Endothelial cell of umbilical vein (primary cell): ENCODE data around the gene ATXN7. TPM values are rescaled to one million over a fixed set of nuclear protein-coding genes. Genes with fewer than 3 reads are reported as not detected.

ENCODE experiments used
- BruUV-seq: library from RNA; stranded (reverse); fragments of 400-500 nt; replicated peaks from 2 replicates; lab custom pipeline; 2021; lab: Mats Ljungman, UMichigan
- CTCF ChIA-PET: fragments of 300-600, 350-600 bp; sonication (Branson Sonifier 250); formaldehyde crosslinking; loops from one replicate; lab custom pipeline; 2021; ENCODE audit warnings: antibody characterized with exemption, inconsistent platforms; lab: Charles Lee
- POLR2A ChIA-PET: fragments of 300-600, 350-600 bp; sonication (Branson Sonifier 250); formaldehyde crosslinking; loops from one replicate; lab custom pipeline; 2021; ENCODE audit warnings: antibody characterized with exemption, inconsistent platforms; lab: Charles Lee
- DNase-seq: peaks from one replicate; pipeline ENCODE4 v3.0.0-alpha.2; 2011; ENCODE audit warnings: low read depth, low spot score
- FAIRE-seq: peaks from 2 replicates; lab custom pipeline; 2011; peaks lifted over from hg19 to GRCh38; lab: Jason Lieb, UNC
- H2AFZ ChIP-seq: 2 replicates; pipeline ENCODE4 v1.6.0; 2012; ENCODE audit warnings: low read depth, low read length, control low read depth, inconsistent platforms
- H3K27ac ChIP-seq: 2 replicates; pipeline ENCODE4 v1.5.1; 2011; ENCODE audit warnings: low read depth, mild to moderate bottlenecking, control low read depth, low read length, moderate library complexity; ENCODE audit not compliant: insufficient read depth
- H3K27me3 ChIP-seq, 2 experiments: 2 replicates each; pipeline versions ENCODE4 v1.6.0 to v1.6.1; 2011; ENCODE audit warnings: low read length in 2 of 2, mixed read lengths in 1 of 2; ENCODE audit not compliant: control insufficient read depth in 2 of 2, insufficient read depth in 2 of 2
- H3K36me3 ChIP-seq, 2 experiments: 2 replicates in 1 of 2; 3 replicates in 1 of 2; pipeline ENCODE4 v1.5.1; 2011; ENCODE audit warnings: low read length in 2 of 2, mild to moderate bottlenecking in 1 of 2, moderate library complexity in 1 of 2; ENCODE audit not compliant: control insufficient read depth in 2 of 2, insufficient read depth in 2 of 2; ENCODE audit errors: extremely low read depth in 1 of 2
- H3K4me1 ChIP-seq: 3 replicates; pipeline ENCODE4 v1.5.1; 2011; ENCODE audit warnings: mild to moderate bottlenecking, low read length; ENCODE audit not compliant: control insufficient read depth, insufficient read depth; ENCODE audit errors: extremely low read depth
- H3K4me2 ChIP-seq: 2 replicates; pipeline ENCODE4 v1.6.1; 2011; ENCODE audit warnings: low read length, control low read depth, mixed read lengths; ENCODE audit not compliant: insufficient read depth
- H3K4me3 ChIP-seq, 3 experiments: fragments of 200-600 bp in 1 of 3; sonication (generic), shearing (Covaris generic) in 1 of 3; replicated peaks in 1 of 3; 2 replicates each; pipeline ENCODE4 v1.5.1; 2011 to 2016; ENCODE audit warnings: control low read depth in 3 of 3, low read length in 3 of 3, mild to moderate bottlenecking in 2 of 3, inconsistent platforms in 1 of 3, low read depth in 1 of 3, moderate library complexity in 1 of 3; ENCODE audit not compliant: insufficient read depth in 1 of 3
- H3K79me2 ChIP-seq: 2 replicates; pipeline ENCODE4 v1.6.0; 2012; ENCODE audit warnings: low read length, inconsistent platforms; ENCODE audit not compliant: control insufficient read depth, insufficient read depth
- H3K9ac ChIP-seq: replicated peaks from 2 replicates; pipeline ENCODE3; 2011; ENCODE audit warnings: low read length, control low read depth; ENCODE audit not compliant: insufficient read depth; ENCODE audit errors: extremely low read depth
- H3K9me1 ChIP-seq: replicated peaks from 3 replicates; pipeline ENCODE4 v1.6.0; 2011; ENCODE audit warnings: mild to moderate bottlenecking, low read length; ENCODE audit not compliant: control insufficient read depth, insufficient read depth; ENCODE audit errors: extremely low read depth
- H3K9me3 ChIP-seq: replicated peaks from 2 replicates; pipeline ENCODE4 v1.5.1; 2012; ENCODE audit warnings: low read length, inconsistent platforms; ENCODE audit not compliant: control insufficient read depth, insufficient read depth
- H4K20me1 ChIP-seq: replicated peaks from 2 replicates; pipeline ENCODE3; 2011; ENCODE audit warnings: mild to moderate bottlenecking, low read length; ENCODE audit not compliant: control insufficient read depth, insufficient read depth; ENCODE audit errors: extremely low read depth
- EZH2 ChIP-seq: IDR thresholded peaks from 2 replicates; pipeline ENCODE4 v1.6.1; 2012; ENCODE audit warnings: borderline replicate concordance, low read depth, mild to moderate bottlenecking, moderate library complexity, low read length, inconsistent platforms; ENCODE audit not compliant: severe bottlenecking
- FOS ChIP-seq: IDR thresholded peaks from 2 replicates; pipeline ENCODE4 v1.6.1; 2011; ENCODE audit warnings: mild to moderate bottlenecking, low read length, moderate library complexity, borderline replicate concordance; ENCODE audit not compliant: insufficient read depth
- GATA2 ChIP-seq: IDR thresholded peaks from 2 replicates; pipeline ENCODE4 v1.7.0; 2011; ENCODE audit warnings: low read depth, mild to moderate bottlenecking, moderate library complexity, mixed read lengths, low read length; ENCODE audit not compliant: insufficient read length, insufficient read depth
- JUN ChIP-seq: IDR thresholded peaks from 2 replicates; pipeline ENCODE4 v1.6.1; 2011; ENCODE audit warnings: borderline replicate concordance, low read depth; ENCODE audit not compliant: insufficient read length, insufficient read depth
- MAX ChIP-seq: IDR thresholded peaks from 2 replicates; pipeline ENCODE4 v1.6.1; 2011; ENCODE audit not compliant: insufficient read depth, insufficient read length
- MYC ChIP-seq: IDR thresholded peaks from one replicate; pipeline ENCODE4 v1.6.1; 2011; ENCODE audit warnings: mild to moderate bottlenecking, low read depth, low read length
- POLR2A ChIP-seq: IDR thresholded peaks from 2 replicates; pipeline ENCODE4 v1.6.1; 2012; ENCODE audit warnings: low read depth, mild to moderate bottlenecking, control low read depth, low read length
- POLR2AphosphoS5 ChIP-seq: IDR thresholded peaks from 2 replicates; pipeline ENCODE4 v1.6.1; 2012; ENCODE audit warnings: low read depth, mild to moderate bottlenecking, control low read depth, low read length, moderate library complexity; ENCODE audit not compliant: insufficient read depth
- dilution Hi-C: fragments of 300-500 bp; cut with MboI; formaldehyde crosslinking; loops from one replicate; pipeline ENCODE4 v1.15.0; 2019; ENCODE audit warnings: low sequenced_read_pairs; ENCODE audit not compliant: extremely low pct_ligation_motif_present
- intact Hi-C: fragments of 100-400 bp; cut with micrococcal nuclease; formaldehyde crosslinking; loops from one replicate; pipeline ENCODE4 v1.10.0; 2022
- polyA plus RNA-seq, 4 experiments: library from polyadenylated mRNA; depleted of rRNA in 3 of 4; stranded (reverse) in 3 of 4; unstranded in 1 of 4; fragments of >200 nt; gene quantifications; 2 replicates each; pipeline versions ENCODE4 v1.2.1 to v1.2.3, GENCODE V29; 2011 to 2012; ENCODE audit warnings: missing spikeins in 1 of 4
- total RNA-seq: library from RNA; stranded (reverse); gene quantifications from 2 replicates; pipeline ENCODE4 v1.2.3, GENCODE V29; 2021
- TF ChIP-seq, protein P1 (sequence below), 2 donors: IDR thresholded peaks; 1 replicate in 1 of 2; 2 replicates in 1 of 2; pipeline ENCODE4 v1.5.1; 2011; ENCODE audit warnings: low read length in 2 of 2, mild to moderate bottlenecking in 2 of 2, moderate library complexity in 2 of 2, control low read depth in 1 of 2, inconsistent platforms in 1 of 2, low read depth in 1 of 2; ENCODE audit not compliant: insufficient read depth in 1 of 2; ENCODE audit errors: extremely low read depth in 1 of 2

Gene ATXN7
- total and polyA plus RNA-seq, 2 donors (not counting 3 experiments of a cell fraction or from before 2014, with no cell fraction given), result 21.2 to 34.7 TPM

- ChIA-PET POLR2A (no interaction called here), CTCF (interaction anchor here (1.1 to 5.0 kb wide), 3 partner anchors 8 to 15 kb away, joined by 3 to 23 read pairs (median 4); no protein-coding TSS in a partner anchor)
- H3K36me3 ChIP-seq, result peaks cover 6 to 10% of the 10 kb centered on the region in 2 experiments
- no peak overlapping the region for H2AFZ ChIP-seq
- H3K4me2 ChIP-seq, result no peak overlapping the region
- dilution Hi-C loops (no loop called here), intact Hi-C loops (no loop called here)
- no peak overlapping the region for H3K4me3 ChIP-seq
- no peaks in the 10 kb centered on the region for H3K9me3 ChIP-seq
- H3K79me2 ChIP-seq, result peaks cover 28% of the 10 kb centered on the region
- BruUV-seq, result no TSS peak
- no peak for FAIRE-seq
- no peaks in the 10 kb centered on the region for H3K27me3 ChIP-seq
- no peaks in the 10 kb centered on the region for H4K20me1 ChIP-seq
- H3K4me1 ChIP-seq, result no peaks in the 10 kb centered on the region
- H3K9ac ChIP-seq, result no peak overlapping the region
- H3K27ac ChIP-seq, result no peak overlapping the region
- no peaks in the 10 kb centered on the region for H3K9me1 ChIP-seq
- TF ChIP-seq GATA2 (no peak), EZH2 (no peak), JUN (no peak), POLR2AphosphoS5 (no peak), POLR2A (no peak), MYC (no peak), MAX (no peak), FOS (no peak)
- TF ChIP-seq, protein P1, sequence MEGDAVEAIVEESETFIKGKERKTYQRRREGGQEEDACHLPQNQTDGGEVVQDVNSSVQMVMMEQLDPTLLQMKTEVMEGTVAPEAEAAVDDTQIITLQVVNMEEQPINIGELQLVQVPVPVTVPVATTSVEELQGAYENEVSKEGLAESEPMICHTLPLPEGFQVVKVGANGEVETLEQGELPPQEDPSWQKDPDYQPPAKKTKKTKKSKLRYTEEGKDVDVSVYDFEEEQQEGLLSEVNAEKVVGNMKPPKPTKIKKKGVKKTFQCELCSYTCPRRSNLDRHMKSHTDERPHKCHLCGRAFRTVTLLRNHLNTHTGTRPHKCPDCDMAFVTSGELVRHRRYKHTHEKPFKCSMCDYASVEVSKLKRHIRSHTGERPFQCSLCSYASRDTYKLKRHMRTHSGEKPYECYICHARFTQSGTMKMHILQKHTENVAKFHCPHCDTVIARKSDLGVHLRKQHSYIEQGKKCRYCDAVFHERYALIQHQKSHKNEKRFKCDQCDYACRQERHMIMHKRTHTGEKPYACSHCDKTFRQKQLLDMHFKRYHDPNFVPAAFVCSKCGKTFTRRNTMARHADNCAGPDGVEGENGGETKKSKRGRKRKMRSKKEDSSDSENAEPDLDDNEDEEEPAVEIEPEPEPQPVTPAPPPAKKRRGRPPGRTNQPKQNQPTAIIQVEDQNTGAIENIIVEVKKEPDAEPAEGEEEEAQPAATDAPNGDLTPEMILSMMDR (IDR thresholded peaks at IDR 0.05; ENCODE audit: extremely low read depth in 1 of 2, insufficient read depth in 1 of 2, low read depth in 1 of 2, low read length in 2 of 2), result no peak
- DNase-seq, result no peak
Measured at GRCh38 chr3:63976872-63977200, 113.2 kb downstream of the ATXN7 start.
